HepG2 (cell line): ENCODE measurements around the gene ZCCHC10. TPM values are rescaled to one million over a fixed set of nuclear protein-coding genes. Genes with fewer than 3 reads are reported as not detected.

ENCODE experiments used
- HOXA5 ChIP-seq: sonication (generic); formaldehyde crosslinking; IDR thresholded peaks from 2 replicates; pipeline ENCODE4 v1.4.0; 2020; ENCODE audit warnings: missing genetic modification reagents
- JUND ChIP-seq: sonication (generic); formaldehyde crosslinking; IDR thresholded peaks from 2 replicates; pipeline ENCODE4 v1.8.0; 2022; ENCODE audit warnings: mild to moderate bottlenecking, missing genetic modification reagents
- MAF1 ChIP-seq: sonication (generic); formaldehyde crosslinking; IDR thresholded peaks from 2 replicates; pipeline ENCODE4 v1.5.0; 2020; ENCODE audit warnings: missing genetic modification reagents, borderline replicate concordance
- NR2F6 ChIP-seq, 2 experiments: IDR thresholded peaks; 2 replicates each; pipeline ENCODE4 v1.6.1; 2016; ENCODE audit warnings: antibody characterized with exemption in 1 of 2, mild to moderate bottlenecking in 1 of 2
- RAD21 ChIP-seq: fragments of 450-650 bp; formaldehyde crosslinking; IDR thresholded peaks from 2 replicates; pipeline ENCODE4 v1.5.0; 2020; ENCODE audit warnings: mild to moderate bottlenecking
- SP2 ChIP-seq: sonication (generic); formaldehyde crosslinking; IDR thresholded peaks from 2 replicates; pipeline ENCODE4 v1.5.1; 2020; ENCODE audit warnings: mild to moderate bottlenecking, missing genetic modification reagents
- TFDP2 ChIP-seq: sonication (generic); formaldehyde crosslinking; IDR thresholded peaks from 2 replicates; pipeline ENCODE4 v1.4.0; 2020; ENCODE audit warnings: missing genetic modification reagents
- XRCC5 ChIP-seq: fragments of 200-400 bp; formaldehyde crosslinking; optimal IDR thresholded peaks from 2 replicates; pipeline ENCODE3; 2017; ENCODE audit warnings: mild to moderate bottlenecking, low read length
- ZBTB43 ChIP-seq: sonication (generic); formaldehyde crosslinking; conservative IDR thresholded peaks from 2 replicates; pipeline ENCODE4 v1.4.0; 2020; ENCODE audit warnings: missing genetic modification reagents
- ZBTB44 ChIP-seq: sonication (generic); formaldehyde crosslinking; IDR thresholded peaks from 2 replicates; pipeline ENCODE4 v1.4.0; 2020; ENCODE audit warnings: missing genetic modification reagents
- ZBTB49 ChIP-seq: sonication (generic); formaldehyde crosslinking; IDR thresholded peaks from 2 replicates; pipeline ENCODE4 v1.4.0; 2020; ENCODE audit warnings: missing genetic modification reagents, borderline replicate concordance
- ZMAT5 ChIP-seq: sonication (generic); formaldehyde crosslinking; IDR thresholded peaks from 2 replicates; pipeline ENCODE4 v1.5.0; 2020; ENCODE audit warnings: mild to moderate bottlenecking, low read depth, missing genetic modification reagents, borderline replicate concordance
- ZNF256 ChIP-seq: sonication (generic); formaldehyde crosslinking; conservative IDR thresholded peaks from 2 replicates; pipeline ENCODE4 v1.4.0; 2020; ENCODE audit warnings: missing genetic modification reagents
- ZNF510 ChIP-seq: sonication (generic); formaldehyde crosslinking; IDR thresholded peaks from 2 replicates; pipeline ENCODE4 v1.4.0; 2020; ENCODE audit warnings: low read depth, mild to moderate bottlenecking, missing genetic modification reagents
- ZNF598 ChIP-seq: sonication (generic); formaldehyde crosslinking; IDR thresholded peaks from 2 replicates; pipeline ENCODE4 v1.5.1; 2020; ENCODE audit warnings: mild to moderate bottlenecking, missing genetic modification reagents, borderline replicate concordance
- ZNF720 ChIP-seq: sonication (generic); formaldehyde crosslinking; IDR thresholded peaks from 2 replicates; pipeline ENCODE4 v1.4.0; 2020; ENCODE audit warnings: missing genetic modification reagents
- ZNF749 ChIP-seq: sonication (generic); formaldehyde crosslinking; IDR thresholded peaks from 2 replicates; pipeline ENCODE4 v1.8.0; 2022; ENCODE audit warnings: mild to moderate bottlenecking, missing genetic modification reagents, moderate library complexity, borderline replicate concordance
- ZSCAN29 ChIP-seq: sonication (generic); formaldehyde crosslinking; conservative IDR thresholded peaks from 2 replicates; pipeline ENCODE4 v1.4.0; 2020; ENCODE audit warnings: mild to moderate bottlenecking, missing genetic modification reagents
- ZSCAN5A ChIP-seq: sonication (generic); formaldehyde crosslinking; IDR thresholded peaks from 2 replicates; pipeline ENCODE4 v1.8.0; 2022; ENCODE audit warnings: mild to moderate bottlenecking, missing genetic modification reagents, borderline replicate concordance
- polyA plus RNA-seq, 8 experiments: library from polyadenylated mRNA; depleted of rRNA in 3 of 8; stranded (reverse) in 7 of 8; unstranded in 1 of 8; fragments of >200 nt; fragmentation: Illumina TruSeq in 4 of 8; extraction: Trizol in 4 of 8; gene quantifications; 2 replicates each; pipeline versions ENCODE4 v1.2.1 to v1.2.3, GENCODE V29; 2011 to 2016; ENCODE audit warnings: low read depth in 4 of 8, missing spikeins in 1 of 8, mixed read lengths in 1 of 8; ENCODE audit not compliant: insufficient read depth in 1 of 8
- total RNA-seq, 5 experiments: library from RNA; depleted of rRNA; stranded (reverse); fragments of >200 nt; fragmentation: Illumina TruSeq; extraction: Trizol; gene quantifications; 2 replicates each; pipeline ENCODE4 v1.2.3, GENCODE V29; 2016; ENCODE audit warnings: low read depth in 1 of 5

Gene ZCCHC10
- total and polyA plus RNA-seq, 2 of the 13 experiments (the other 11 are each of a cell fraction or from before 2014, with no cell fraction given): 40.7 to 48.2 TPM

- TF ChIP-seq NR2F6 (IDR thresholded peaks at IDR 0.05): no peak
- TF ChIP-seq NR2F6 (CRISPR knock-in tag; IDR thresholded peaks at IDR 0.05): peak; percentile 61; the same call in 1 of the 2 replicates
- TF ChIP-seq ZBTB43: peak; percentile 40; the same call in 1 of the 2 replicates
- peak; percentile 80 for TF ChIP-seq ZNF598 (CRISPR knock-in tag)
- peak; percentile 20; the same call in 1 of the 2 replicates for TF ChIP-seq JUND
- peak; percentile 26; the same call in 1 of the 2 replicates for TF ChIP-seq ZBTB44
- 0 out of 2 replicates have a peak, but pooled peaks have one; percentile 6 for TF ChIP-seq ZMAT5
- no peak for TF ChIP-seq ZNF720 (CRISPR knock-in tag)
- no peak for TF ChIP-seq XRCC5
- TF ChIP-seq TFDP2 (CRISPR knock-in tag): peak; percentile 84
- TF ChIP-seq ZSCAN29: no peak
- peak; percentile 42 for TF ChIP-seq ZNF256 (CRISPR knock-in tag)
- peak; percentile 74; the same call in 1 of the 2 replicates for TF ChIP-seq ZNF749 (CRISPR knock-in tag)
- peak; percentile 38 for TF ChIP-seq SP2 (CRISPR knock-in tag)
- TF ChIP-seq ZNF510 (CRISPR knock-in tag): no peak; the same call in 1 of the 2 replicates
- TF ChIP-seq HOXA5: peak; percentile 88
- TF ChIP-seq ZSCAN5A (CRISPR knock-in tag): peak; percentile 70; the same call in 1 of the 2 replicates
- TF ChIP-seq MAF1 (CRISPR knock-in tag): no peak
- no peak for TF ChIP-seq ZBTB49 (CRISPR knock-in tag)
- TF ChIP-seq RAD21 (CRISPR knock-in tag): peak; percentile 30; the same call in 1 of the 2 replicates
These were observed 62.9 kb downstream of the ZCCHC10 start, which contains the start of gene AFF4 (continued) for GRCh38 chr5:132963171-132964104.
